ENCODE data around the gene IER2.

DNA sequence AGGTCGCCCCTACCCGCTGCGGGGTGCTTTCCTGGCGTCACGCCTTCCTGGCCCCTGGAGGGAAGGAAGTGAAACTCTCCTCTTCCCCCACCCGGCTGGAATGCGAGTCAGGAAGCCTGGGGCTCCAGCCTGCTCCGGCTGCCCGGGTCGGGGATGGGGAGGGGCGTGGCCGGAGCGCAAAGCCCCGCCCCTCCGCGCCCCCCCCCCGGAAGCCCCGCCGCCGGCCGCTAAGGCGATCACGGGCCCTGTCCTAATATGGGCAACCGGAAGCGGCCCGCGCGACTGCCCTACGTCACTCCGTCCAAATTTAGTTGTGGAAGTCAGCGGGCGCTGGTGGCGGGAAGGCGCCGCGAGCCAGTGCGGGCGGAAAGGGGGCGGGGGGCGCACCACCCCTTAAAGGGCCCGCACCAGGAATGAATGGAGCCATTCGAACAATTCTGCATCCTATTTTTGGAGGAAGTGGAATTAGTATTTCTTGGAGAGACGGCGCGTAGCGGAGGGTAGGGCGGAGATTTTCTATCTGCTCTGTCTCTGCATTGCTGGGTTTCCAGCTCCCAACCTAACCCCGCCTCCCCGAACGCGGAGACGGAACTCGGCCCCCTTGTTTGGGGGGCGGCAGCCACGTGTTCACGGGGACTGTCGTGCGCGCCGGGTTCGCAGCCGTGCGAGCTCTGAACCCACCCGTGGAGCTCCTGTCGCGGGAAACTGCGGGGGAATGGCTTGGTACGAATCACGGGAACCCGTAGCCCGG is 1.6 kb downstream of the IER2 start:
- no peak for TF ChIP-seq YY1 (IDR thresholded peaks at IDR 0.05; ENCODE audit: insufficient read depth, insufficient read length)
- no peak for TF ChIP-seq ZNF274 (IDR thresholded peaks at IDR 0.05; ENCODE audit: low read depth, low read length)
- TF ChIP-seq SUZ12 (IDR thresholded peaks at IDR 0.05; ENCODE audit: extremely low read depth, insufficient read depth, insufficient read length): no peak
